BE2C (cell line): ENCODE results near the gene KCNN4.

Experiments
- DNase-seq: peaks from one replicate; pipeline ENCODE4 v3.0.0-alpha.2; 2020
- H3K27me3 ChIP-seq: fragments of 250-450 bp; sonication (Bioruptor Pico); 2 replicates; pipeline ENCODE4 v1.5.1; 2020; ENCODE audit warnings: mild to moderate bottlenecking
- H3K36me3 ChIP-seq: fragments of 250-450 bp; sonication (Bioruptor Pico); 2 replicates; pipeline ENCODE4 v1.5.1; 2020; ENCODE audit warnings: mild to moderate bottlenecking
- H3K4me1 ChIP-seq: fragments of 250-450 bp; sonication (Bioruptor Pico); 2 replicates; pipeline ENCODE4 v1.5.1; 2020
- H3K4me3 ChIP-seq: 2 replicates; pipeline ENCODE4 v1.5.1; 2011; ENCODE audit warnings: low read depth, low read length
- H3K9me3 ChIP-seq: fragments of 250-450 bp; sonication (Bioruptor Pico); 2 replicates; pipeline ENCODE4 v1.5.1; 2020
- CTCF ChIP-seq: IDR thresholded peaks from 2 replicates; pipeline ENCODE4 v1.5.1; 2012; ENCODE audit warnings: mild to moderate bottlenecking, low read depth, low read length

The KCNN4 gene

GRCh38 chr19:43782689-43783231 lies 2.0 kb upstream of the KCNN4 start:
- no peak for DNase-seq
- no peaks in the 10 kb centered on the region for H3K36me3 ChIP-seq
- H3K27me3 ChIP-seq, result no peaks in the 10 kb centered on the region
- TF ChIP-seq CTCF, result no peak
- no peak overlapping the region for H3K4me3 ChIP-seq
- H3K4me1 ChIP-seq, result no peaks in the 10 kb centered on the region
- no peaks in the 10 kb centered on the region for H3K9me3 ChIP-seq

- no peak for DNase-seq
- no peak for TF ChIP-seq CTCF
- H3K4me1 ChIP-seq, result no peaks in the 10 kb centered on the region
Measured at GRCh38 chr19:43782311-43782660, 1.5 kb upstream of the KCNN4 start.

GRCh38 chr19:43781630-43782310 lies 997 bp upstream of the KCNN4 start:
- no peaks in the 10 kb centered on the region for H3K27me3 ChIP-seq

More at GRCh38 chr19:43782311-43782660, 1.5 kb upstream of the KCNN4 start:
- Histone ChIP-seq H3K27me3 (no peaks in the 10 kb centered on the region), H3K9me3 (no peaks in the 10 kb centered on the region), H3K36me3 (no peaks in the 10 kb centered on the region), H3K4me3 (no peak overlapping the region)

GRCh38 chr19:43779820-43780219 lies 953 bp downstream of the KCNN4 start:
- TF ChIP-seq CTCF, result no peak
- Histone ChIP-seq H3K9me3 (no peaks in the 10 kb centered on the region), H3K4me3 (no peak overlapping the region), H3K36me3 (no peaks in the 10 kb centered on the region), H3K27me3 (no peaks in the 10 kb centered on the region), H3K4me1 (no peaks in the 10 kb centered on the region)
- DNase-seq, result no peak

More at GRCh38 chr19:43781630-43782310, 997 bp upstream of the KCNN4 start:
- Histone ChIP-seq H3K36me3 (no peaks in the 10 kb centered on the region), H3K9me3 (no peaks in the 10 kb centered on the region), H3K4me3 (no peak overlapping the region), H3K4me1 (no peaks in the 10 kb centered on the region)
- no peak for TF ChIP-seq CTCF
- no peak for DNase-seq

- no peak for TF ChIP-seq CTCF
- H3K4me1 ChIP-seq, result no peaks in the 10 kb centered on the region
Measured at GRCh38 chr19:43779147-43779819, 1.5 kb downstream of the KCNN4 start.

GRCh38 chr19:43778651-43779050 lies 2.1 kb downstream of the KCNN4 start:
- no peak for DNase-seq
- H3K9me3 ChIP-seq, result no peaks in the 10 kb centered on the region
- H3K27me3 ChIP-seq, result 0 out of 2 replicates have a peak, but pooled peaks cover 6% of the 10 kb centered on the region
- H3K36me3 ChIP-seq, result no peaks in the 10 kb centered on the region
- no peaks in the 10 kb centered on the region for H3K4me1 ChIP-seq
- H3K4me3 ChIP-seq, result no peak overlapping the region
- TF ChIP-seq CTCF, result no peak

More at GRCh38 chr19:43779147-43779819, 1.5 kb downstream of the KCNN4 start:
- H3K27me3 ChIP-seq, result no peaks in the 10 kb centered on the region
- no peaks in the 10 kb centered on the region for H3K9me3 ChIP-seq
- no peaks in the 10 kb centered on the region for H3K36me3 ChIP-seq
- no peak overlapping the region for H3K4me3 ChIP-seq
- DNase-seq, result no peak
